Measurements from ENCODE around the gene P2RX6. TPM values are rescaled to one million over a fixed set of nuclear protein-coding genes. Genes with fewer than 3 reads are reported as not detected.

The P2RX6 gene
- total RNA-seq, 2 donors from 2014 or later: 4.6 to 5.5 TPM

DNA sequence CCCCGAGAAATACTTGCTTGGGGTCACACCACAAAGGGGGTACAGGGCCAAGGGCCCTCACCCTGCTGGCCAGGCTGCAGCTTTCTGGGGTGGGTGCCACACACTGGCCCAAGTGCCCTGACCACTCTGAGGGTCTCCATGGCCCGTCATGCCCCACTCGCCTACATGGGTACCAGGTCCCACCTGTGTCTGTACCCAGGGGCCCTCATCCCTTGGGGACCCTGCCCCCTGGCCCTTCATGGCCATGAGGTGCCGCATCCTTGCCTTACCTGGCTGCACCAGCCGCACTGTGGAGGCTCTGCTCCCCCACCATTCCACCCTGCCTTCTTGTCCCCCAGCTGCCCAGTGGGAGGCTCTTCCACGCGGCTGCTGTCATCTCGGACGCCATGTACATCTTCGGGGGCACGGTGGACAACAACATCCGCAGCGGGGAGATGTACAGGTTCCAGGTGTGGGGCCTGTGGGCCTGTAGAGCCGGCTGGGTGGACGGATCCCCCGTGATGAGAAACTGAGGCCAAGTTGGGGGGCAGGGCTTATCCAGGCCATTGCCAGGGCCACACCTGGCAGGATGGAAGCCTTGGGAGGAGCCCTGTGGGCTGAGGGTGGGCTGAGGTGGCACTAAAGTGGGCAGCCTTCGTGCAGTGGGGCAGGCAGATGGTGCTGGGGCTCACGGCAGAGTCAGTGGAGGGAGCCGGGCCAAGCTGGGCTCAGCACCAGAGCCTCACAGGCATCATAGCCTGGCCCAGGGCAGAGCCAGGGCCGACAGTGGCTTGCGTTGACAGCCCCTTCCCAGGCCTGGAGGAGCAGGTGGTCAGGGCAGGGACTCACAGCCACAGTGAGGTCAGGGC is 22.3 kb upstream of the P2RX6 start:
- Histone ChIP-seq H3K4me3 (no peak overlapping the region), H3K4me1 (replicated peaks) (no peaks in the 10 kb centered on the region), H3K27ac (no peak overlapping the region), H3K9me3 (no peaks in the 10 kb centered on the region), H3K27me3 (replicated peaks; ENCODE audit: insufficient read depth) (no peaks in the 10 kb centered on the region), H3K36me3 (peaks cover 0 to 11% of the 10 kb centered on the region in 2 donors)
- intact Hi-C loops (cut with DNase I): no loop called here
- no peak for DNase-seq (ENCODE audit: low spot score)
- no peak for TF ChIP-seq POLR2AphosphoS5 (IDR thresholded peaks at IDR 0.05)
- 89% methylated on average over 20 of the region's 21 CpGs for WGBS

DNA sequence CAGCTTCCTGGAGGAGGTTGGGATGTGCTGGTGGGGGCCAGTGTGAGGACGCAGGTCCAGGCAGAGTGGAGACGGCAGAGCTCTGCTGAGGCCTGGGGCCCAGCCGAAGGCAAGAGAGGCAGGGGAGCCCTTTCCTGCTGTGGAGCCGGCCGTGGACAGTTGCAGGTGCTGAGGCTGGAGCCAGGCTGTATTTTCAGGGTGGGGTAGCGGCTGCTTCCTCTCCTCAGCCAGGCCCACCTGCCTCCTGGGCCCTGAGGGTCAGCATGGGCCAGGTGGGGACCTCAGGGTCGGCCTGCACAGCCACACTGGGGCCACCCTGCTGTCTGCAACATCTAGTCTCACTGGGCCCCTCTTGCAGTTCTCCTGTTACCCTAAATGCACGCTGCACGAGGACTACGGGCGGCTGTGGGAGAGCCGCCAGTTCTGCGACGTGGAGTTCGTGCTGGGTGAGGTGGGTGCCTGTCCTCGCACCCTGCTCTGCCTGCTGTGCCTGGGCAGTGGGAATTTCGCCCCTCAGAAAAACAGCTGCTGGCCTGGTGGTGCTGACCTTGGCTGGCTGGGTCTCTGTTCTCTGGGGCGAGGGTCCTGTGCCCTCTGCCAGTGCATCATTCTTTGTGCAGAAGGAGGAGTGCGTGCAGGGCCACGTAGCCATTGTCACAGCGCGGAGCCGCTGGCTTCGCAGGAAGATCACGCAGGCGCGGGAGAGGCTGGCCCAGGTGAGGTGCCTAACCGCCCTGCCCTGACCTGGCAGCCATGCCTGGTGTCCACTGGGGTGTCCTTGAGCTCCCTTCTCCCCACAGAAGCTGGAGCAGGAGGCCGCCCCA is 21.4 kb upstream of the P2RX6 start:
- intact Hi-C loops (cut with DNase I): no loop called here

DNA sequence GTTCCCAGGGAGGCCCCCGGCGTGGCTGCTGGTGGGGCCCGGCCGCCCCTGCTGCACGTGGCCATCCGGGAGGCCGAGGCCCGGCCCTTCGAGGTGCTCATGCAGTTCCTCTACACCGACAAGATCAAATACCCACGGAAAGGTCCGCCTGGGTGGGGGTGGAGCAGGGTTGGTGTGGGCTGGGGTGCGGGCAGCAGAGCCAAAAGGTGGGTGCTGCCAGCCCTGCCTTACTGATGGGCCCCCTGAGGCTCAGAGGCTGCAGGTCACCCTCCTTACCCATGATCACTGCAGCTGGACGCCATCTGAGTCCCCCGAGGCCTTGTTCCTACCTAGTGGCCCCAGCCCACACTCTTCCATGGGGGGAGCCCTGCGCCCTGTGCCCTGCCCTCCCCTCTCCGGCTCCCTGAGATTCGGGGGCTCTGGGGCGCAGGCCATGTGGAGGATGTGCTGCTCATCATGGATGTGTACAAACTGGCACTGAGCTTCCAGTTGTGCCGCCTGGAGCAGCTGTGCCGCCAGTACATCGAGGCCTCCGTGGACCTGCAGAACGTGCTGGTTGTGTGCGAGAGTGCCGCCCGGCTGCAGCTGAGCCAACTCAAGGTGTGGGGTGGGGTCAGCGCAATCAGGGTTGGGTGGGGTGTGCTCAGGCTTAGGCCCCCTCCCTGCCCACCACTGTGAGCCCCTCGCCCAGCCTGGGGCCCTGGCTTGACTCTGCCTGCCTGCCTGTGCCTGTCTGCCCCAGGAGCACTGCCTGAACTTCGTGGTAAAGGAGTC is 20.6 kb upstream of the P2RX6 start:
- Histone ChIP-seq H3K36me3 (peaks cover 8 to 11% of the 10 kb centered on the region in 2 donors), H3K4me3 (no peak overlapping the region), H3K4me1 (replicated peaks) (no peaks in the 10 kb centered on the region), H3K27ac (no peak overlapping the region), H3K27me3 (replicated peaks; ENCODE audit: insufficient read depth) (no peaks in the 10 kb centered on the region), H3K9me3 (no peaks in the 10 kb centered on the region)
- no peak for DNase-seq (ENCODE audit: low spot score)
- WGBS: 90% methylated on average over 25 of the region's 30 CpGs
- no peak for TF ChIP-seq POLR2A (IDR thresholded peaks at IDR 0.05)
- no peak for TF ChIP-seq POLR2AphosphoS5 (IDR thresholded peaks at IDR 0.05)
- TF ChIP-seq, protein P1, sequence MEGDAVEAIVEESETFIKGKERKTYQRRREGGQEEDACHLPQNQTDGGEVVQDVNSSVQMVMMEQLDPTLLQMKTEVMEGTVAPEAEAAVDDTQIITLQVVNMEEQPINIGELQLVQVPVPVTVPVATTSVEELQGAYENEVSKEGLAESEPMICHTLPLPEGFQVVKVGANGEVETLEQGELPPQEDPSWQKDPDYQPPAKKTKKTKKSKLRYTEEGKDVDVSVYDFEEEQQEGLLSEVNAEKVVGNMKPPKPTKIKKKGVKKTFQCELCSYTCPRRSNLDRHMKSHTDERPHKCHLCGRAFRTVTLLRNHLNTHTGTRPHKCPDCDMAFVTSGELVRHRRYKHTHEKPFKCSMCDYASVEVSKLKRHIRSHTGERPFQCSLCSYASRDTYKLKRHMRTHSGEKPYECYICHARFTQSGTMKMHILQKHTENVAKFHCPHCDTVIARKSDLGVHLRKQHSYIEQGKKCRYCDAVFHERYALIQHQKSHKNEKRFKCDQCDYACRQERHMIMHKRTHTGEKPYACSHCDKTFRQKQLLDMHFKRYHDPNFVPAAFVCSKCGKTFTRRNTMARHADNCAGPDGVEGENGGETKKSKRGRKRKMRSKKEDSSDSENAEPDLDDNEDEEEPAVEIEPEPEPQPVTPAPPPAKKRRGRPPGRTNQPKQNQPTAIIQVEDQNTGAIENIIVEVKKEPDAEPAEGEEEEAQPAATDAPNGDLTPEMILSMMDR (IDR thresholded peaks at IDR 0.05): no peak
- intact Hi-C loops (cut with DNase I): no loop called here

More for the DNA sequence above, 21.4 kb upstream of the P2RX6 start:
- no peak for TF ChIP-seq POLR2AphosphoS5 (IDR thresholded peaks at IDR 0.05)
- Histone ChIP-seq H3K9me3 (no peaks in the 10 kb centered on the region), H3K4me1 (replicated peaks) (no peaks in the 10 kb centered on the region), H3K4me3 (no peak overlapping the region), H3K36me3 (peaks cover 5 to 11% of the 10 kb centered on the region in 2 donors), H3K27ac (no peak overlapping the region), H3K27me3 (replicated peaks; ENCODE audit: insufficient read depth) (no peaks in the 10 kb centered on the region)
- 97% methylated on average over 28 of the region's 29 CpGs for WGBS
- DNase-seq (ENCODE audit: low spot score): no peak

DNA sequence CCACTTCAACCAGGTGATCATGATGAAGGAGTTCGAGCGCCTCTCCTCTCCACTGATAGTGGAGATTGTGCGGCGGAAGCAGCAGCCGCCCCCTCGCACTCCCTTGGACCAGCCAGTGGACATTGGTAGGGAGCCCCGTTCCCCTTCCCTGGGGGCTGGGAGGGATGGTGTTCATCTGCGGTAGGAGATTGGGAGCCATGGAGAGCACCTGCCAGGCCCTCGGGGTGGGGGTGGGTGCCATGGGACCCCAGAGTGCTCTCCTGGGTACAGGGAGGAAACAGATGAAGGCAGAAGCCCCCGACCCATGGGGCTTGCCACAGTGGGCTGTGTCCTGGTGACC is 20.1 kb upstream of the P2RX6 start:
- Histone ChIP-seq H3K27me3 (replicated peaks; ENCODE audit: insufficient read depth) (no peaks in the 10 kb centered on the region), H3K27ac (no peak overlapping the region), H3K4me3 (no peak overlapping the region), H3K4me1 (replicated peaks) (peaks cover 2% of the 10 kb centered on the region), H3K9me3 (no peaks in the 10 kb centered on the region), H3K36me3 (peaks cover 11% of the 10 kb centered on the region in 2 donors)
- TF ChIP-seq POLR2A (IDR thresholded peaks at IDR 0.05) (no peak), POLR2AphosphoS5 (IDR thresholded peaks at IDR 0.05) (no peak)
- TF ChIP-seq, protein P1 (IDR thresholded peaks at IDR 0.05): no peak
- no peak for DNase-seq (ENCODE audit: low spot score)
- WGBS: 91% methylated on average over 10 of the region's 10 CpGs
- intact Hi-C loops (cut with DNase I): no loop called here

DNA sequence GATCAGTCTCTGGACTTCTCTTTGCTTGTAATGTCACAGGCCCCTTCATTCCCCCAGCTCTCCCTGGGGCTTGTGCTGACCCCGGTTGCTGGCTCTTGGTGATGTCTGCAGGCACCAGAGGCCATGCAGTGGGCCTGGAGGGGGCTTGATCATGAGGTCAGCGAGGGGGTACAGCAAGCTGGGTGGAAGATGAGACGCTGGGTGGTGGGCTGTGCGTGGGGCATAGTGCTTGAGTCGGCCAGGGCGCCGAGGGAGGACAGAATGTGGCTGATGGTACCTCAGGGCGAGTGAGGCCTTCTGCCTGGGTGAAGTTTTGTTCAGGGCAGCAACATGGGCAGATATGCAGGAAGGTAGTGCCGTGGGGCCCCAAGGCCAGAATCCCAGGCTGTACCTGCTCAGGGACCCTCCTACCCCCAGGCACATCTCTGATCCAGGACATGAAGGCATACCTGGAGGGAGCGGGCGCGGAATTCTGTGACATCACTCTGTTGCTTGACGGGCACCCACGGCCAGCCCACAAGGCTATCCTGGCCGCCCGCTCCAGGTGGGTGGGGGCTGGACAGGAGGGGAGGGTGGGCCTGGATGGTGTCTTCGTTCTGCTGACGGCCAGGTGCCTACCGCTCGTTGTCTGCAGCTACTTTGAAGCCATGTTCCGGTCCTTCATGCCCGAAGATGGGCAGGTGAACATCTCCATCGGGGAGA is 19.5 kb upstream of the P2RX6 start:
- H3K27me3 ChIP-seq (replicated peaks; ENCODE audit: insufficient read depth): no peaks in the 10 kb centered on the region
- no peak overlapping the region for H3K27ac ChIP-seq
- TF ChIP-seq, protein P1 (IDR thresholded peaks at IDR 0.05): no peak
- TF ChIP-seq POLR2A (IDR thresholded peaks at IDR 0.05): no peak
- no peak for TF ChIP-seq POLR2AphosphoS5 (IDR thresholded peaks at IDR 0.05)
- H3K4me3 ChIP-seq: no peak overlapping the region
- DNase-seq (ENCODE audit: low spot score): no peak
- peaks cover 11% of the 10 kb centered on the region in 2 donors for H3K36me3 ChIP-seq
- 88% methylated on average over 23 of the region's 23 CpGs for WGBS
- intact Hi-C loops (cut with DNase I): no loop called here
- no peaks in the 10 kb centered on the region for H3K9me3 ChIP-seq
- H3K4me1 ChIP-seq (replicated peaks): peaks cover 8% of the 10 kb centered on the region
